HEK293 (cell line): Measurements from ENCODE around the gene DLGAP3.
A peak's percentile ranks its signal among the peaks of the same experiment; 100 is the strongest.

Experiments
- CTCF ChIA-PET: fragments of 350-600 bp; formaldehyde crosslinking; extraction: SDS; loops from one replicate; lab custom pipeline; 2021; ENCODE audit warnings: antibody characterized with exemption; lab: Yijun Ruan, JAX
- POLR2A ChIA-PET: fragments of 300-600 bp; formaldehyde crosslinking; extraction: SDS; loops from one replicate; lab custom pipeline; 2020; ENCODE audit warnings: antibody characterized with exemption, inconsistent platforms; lab: Yijun Ruan, JAX
- H3K27ac ChIP-seq: fragments of 200-500 bp; sonication (Bioruptor generic); 2 replicates; pipeline ENCODE4 v1.5.1; 2014; ENCODE audit warnings: low read depth, low read length, control low read depth, inconsistent platforms; ENCODE audit errors: extremely low read depth
- H3K36me3 ChIP-seq, 2 experiments: fragments of 200-500 bp in 1 of 2; sonication (Bioruptor generic) in 1 of 2; 1 replicate in 1 of 2; 2 replicates in 1 of 2; pipeline ENCODE4 v1.5.1; 2014 to 2017; ENCODE audit warnings: inconsistent platforms in 2 of 2, low read length in 2 of 2; ENCODE audit not compliant: control insufficient read depth in 2 of 2, insufficient read depth in 1 of 2
- H3K4me1 ChIP-seq: fragments of 200-500 bp; sonication (Bioruptor generic); 2 replicates; pipeline ENCODE4 v1.5.1; 2014; ENCODE audit warnings: mild to moderate bottlenecking, low read length, inconsistent platforms; ENCODE audit not compliant: control insufficient read depth, insufficient read depth
- H3K4me3 ChIP-seq: 2 replicates; pipeline ENCODE4 v1.5.1; 2011; ENCODE audit warnings: low read depth, mild to moderate bottlenecking, control low read depth, low read length, moderate library complexity
- H3K9me3 ChIP-seq: fragments of 200-500 bp; sonication (Bioruptor generic); 2 replicates; pipeline ENCODE4 v1.5.1; 2014; ENCODE audit warnings: low read depth, low read length, inconsistent platforms; ENCODE audit not compliant: control insufficient read depth, insufficient read depth
- EGR2 ChIP-seq: fragments of 450-650 bp; formaldehyde crosslinking; IDR thresholded peaks from 2 replicates; pipeline ENCODE4 v1.5.1; 2016; ENCODE audit warnings: low read depth, missing biosample characterization, missing genetic modification characterization
- HOXD13 ChIP-seq: sonication (generic); formaldehyde crosslinking; IDR thresholded peaks from 2 replicates; pipeline ENCODE4 v1.8.0; 2022; ENCODE audit warnings: missing genetic modification reagents, borderline replicate concordance
- KLF8 ChIP-seq: fragments of 450-650 bp; formaldehyde crosslinking; IDR thresholded peaks from 2 replicates; pipeline ENCODE4 v1.5.1; 2016; ENCODE audit warnings: missing biosample characterization, missing genetic modification characterization
- MEIS1 ChIP-seq: sonication (generic); formaldehyde crosslinking; IDR thresholded peaks from 2 replicates; pipeline ENCODE4 v1.8.1; 2022; ENCODE audit warnings: missing genetic modification reagents, mild to moderate bottlenecking, borderline replicate concordance
- SP3 ChIP-seq: fragments of 450-650 bp; formaldehyde crosslinking; IDR thresholded peaks from 2 replicates; pipeline ENCODE4 v1.5.1; 2016; ENCODE audit warnings: missing biosample characterization, missing genetic modification characterization
- ZFP69B ChIP-seq: fragments of 450-650 bp; formaldehyde crosslinking; IDR thresholded peaks from 2 replicates; pipeline ENCODE4 v1.5.1; 2016; ENCODE audit warnings: missing biosample characterization, missing genetic modification characterization
- ZNF140 ChIP-seq: fragments of 450-650 bp; formaldehyde crosslinking; IDR thresholded peaks from 2 replicates; pipeline ENCODE4 v1.5.1; 2016; ENCODE audit warnings: missing biosample characterization, missing genetic modification characterization
- ZNF175 ChIP-seq: fragments of 450-650 bp; formaldehyde crosslinking; IDR thresholded peaks from 2 replicates; pipeline ENCODE4 v1.5.1; 2016; ENCODE audit warnings: missing biosample characterization, missing genetic modification characterization
- ZNF214 ChIP-seq: fragments of 450-650 bp; formaldehyde crosslinking; IDR thresholded peaks from 2 replicates; pipeline ENCODE4 v1.5.1; 2017; ENCODE audit warnings: missing biosample characterization, mild to moderate bottlenecking, missing genetic modification characterization, borderline replicate concordance
- ZNF221 ChIP-seq: fragments of 450-650 bp; formaldehyde crosslinking; IDR thresholded peaks from 2 replicates; pipeline ENCODE4 v1.5.1; 2017; ENCODE audit warnings: missing biosample characterization, missing genetic modification characterization, borderline replicate concordance
- ZNF302 ChIP-seq: fragments of 450-650 bp; formaldehyde crosslinking; IDR thresholded peaks from 2 replicates; pipeline ENCODE4 v1.5.1; 2016; ENCODE audit warnings: missing biosample characterization, missing genetic modification characterization, low read depth
- ZNF335 ChIP-seq: fragments of 450-650 bp; formaldehyde crosslinking; conservative IDR thresholded peaks from 2 replicates; pipeline ENCODE4 v1.5.1; 2016; ENCODE audit warnings: missing biosample characterization, missing genetic modification characterization
- ZNF560 ChIP-seq: fragments of 450-650 bp; formaldehyde crosslinking; IDR thresholded peaks from 2 replicates; pipeline ENCODE4 v1.5.1; 2017; ENCODE audit warnings: missing biosample characterization, missing genetic modification characterization, borderline replicate concordance
- ZNF670 ChIP-seq: fragments of 450-650 bp; formaldehyde crosslinking; IDR thresholded peaks from 2 replicates; pipeline ENCODE4 v1.5.1; 2016; ENCODE audit warnings: missing biosample characterization, missing genetic modification characterization, low read depth
- ZNF768 ChIP-seq: fragments of 450-650 bp; formaldehyde crosslinking; IDR thresholded peaks from 2 replicates; pipeline ENCODE4 v1.5.1; 2018; ENCODE audit warnings: missing biosample characterization, mild to moderate bottlenecking, missing genetic modification characterization
- TF ChIP-seq, protein P1 (sequence below): fragments of 450-650 bp; formaldehyde crosslinking; IDR thresholded peaks from 2 replicates; pipeline ENCODE4 v1.5.0; 2017; ENCODE audit warnings: missing biosample characterization, missing genetic modification characterization, borderline replicate concordance
- TF ChIP-seq, protein P2 (sequence below): fragments of 450-650 bp; formaldehyde crosslinking; IDR thresholded peaks from 2 replicates; pipeline ENCODE4 v1.5.1; 2016; ENCODE audit warnings: missing biosample characterization, missing genetic modification characterization
- TF ChIP-seq, protein P3 (sequence below): fragments of 450-650 bp; formaldehyde crosslinking; IDR thresholded peaks from 2 replicates; pipeline ENCODE4 v1.5.1; 2016; ENCODE audit warnings: missing biosample characterization, missing genetic modification characterization
- TF ChIP-seq, protein P4 (sequence below): fragments of 450-650 bp; formaldehyde crosslinking; IDR thresholded peaks from 2 replicates; pipeline ENCODE4 v1.5.1; 2017; ENCODE audit warnings: missing biosample characterization, missing genetic modification characterization
- TF ChIP-seq, protein P5 (sequence below): fragments of 450-650 bp; formaldehyde crosslinking; IDR thresholded peaks from 2 replicates; pipeline ENCODE4 v1.5.1; 2016; ENCODE audit warnings: missing biosample characterization, missing genetic modification characterization
- TF ChIP-seq, protein P6 (sequence below): fragments of 450-650 bp; formaldehyde crosslinking; IDR thresholded peaks from 2 replicates; pipeline ENCODE4 v1.5.1; 2017; ENCODE audit warnings: missing biosample characterization, missing genetic modification characterization
- TF ChIP-seq, protein P7 (sequence below): fragments of 450-650 bp; formaldehyde crosslinking; IDR thresholded peaks from 2 replicates; pipeline ENCODE4 v1.5.1; 2017; ENCODE audit warnings: missing biosample characterization, missing genetic modification characterization

Gene DLGAP3

DNA sequence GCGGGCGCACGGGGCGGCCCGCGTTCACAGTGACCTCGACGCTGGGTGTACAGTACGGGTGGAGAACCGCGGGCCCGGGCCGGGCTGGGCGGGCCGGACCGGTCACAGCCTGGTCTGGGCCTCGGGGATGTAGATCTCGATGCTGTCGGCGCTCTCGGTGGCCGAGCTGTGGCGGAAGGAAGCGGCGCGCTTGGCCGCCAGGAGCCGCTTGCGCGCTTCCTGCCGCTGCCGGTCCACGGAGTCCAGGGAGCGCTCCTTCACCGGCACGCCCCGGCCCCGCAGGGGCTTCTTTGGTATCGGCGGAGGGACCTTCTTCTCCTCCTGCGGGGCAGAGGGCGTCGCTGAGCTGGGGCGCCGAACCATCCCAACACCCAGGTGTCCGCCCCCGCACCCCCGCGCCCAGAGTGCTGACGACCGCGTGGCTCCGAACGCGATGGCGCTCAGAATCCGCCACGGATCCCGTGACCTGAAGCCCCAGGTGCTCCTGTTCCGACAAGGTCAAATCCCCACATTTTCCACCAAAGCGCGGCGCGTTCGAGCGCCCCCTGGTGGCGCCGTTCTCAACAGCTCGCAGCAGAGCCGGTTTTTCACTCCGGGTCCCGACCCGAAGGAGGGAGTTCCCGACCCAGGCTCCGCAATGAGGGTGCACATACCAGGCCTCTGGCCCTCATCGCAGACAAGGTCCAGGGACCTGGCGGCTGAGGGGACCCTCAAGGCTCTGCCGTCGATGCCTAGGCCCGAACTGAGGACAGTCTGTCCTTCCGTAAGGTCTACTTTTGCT lies 63.3 kb downstream of the DLGAP3 start (continued):
- TF ChIP-seq, protein P1, sequence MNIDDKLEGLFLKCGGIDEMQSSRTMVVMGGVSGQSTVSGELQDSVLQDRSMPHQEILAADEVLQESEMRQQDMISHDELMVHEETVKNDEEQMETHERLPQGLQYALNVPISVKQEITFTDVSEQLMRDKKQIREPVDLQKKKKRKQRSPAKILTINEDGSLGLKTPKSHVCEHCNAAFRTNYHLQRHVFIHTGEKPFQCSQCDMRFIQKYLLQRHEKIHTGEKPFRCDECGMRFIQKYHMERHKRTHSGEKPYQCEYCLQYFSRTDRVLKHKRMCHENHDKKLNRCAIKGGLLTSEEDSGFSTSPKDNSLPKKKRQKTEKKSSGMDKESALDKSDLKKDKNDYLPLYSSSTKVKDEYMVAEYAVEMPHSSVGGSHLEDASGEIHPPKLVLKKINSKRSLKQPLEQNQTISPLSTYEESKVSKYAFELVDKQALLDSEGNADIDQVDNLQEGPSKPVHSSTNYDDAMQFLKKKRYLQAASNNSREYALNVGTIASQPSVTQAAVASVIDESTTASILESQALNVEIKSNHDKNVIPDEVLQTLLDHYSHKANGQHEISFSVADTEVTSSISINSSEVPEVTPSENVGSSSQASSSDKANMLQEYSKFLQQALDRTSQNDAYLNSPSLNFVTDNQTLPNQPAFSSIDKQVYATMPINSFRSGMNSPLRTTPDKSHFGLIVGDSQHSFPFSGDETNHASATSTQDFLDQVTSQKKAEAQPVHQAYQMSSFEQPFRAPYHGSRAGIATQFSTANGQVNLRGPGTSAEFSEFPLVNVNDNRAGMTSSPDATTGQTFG (tag by site-specific recombination): no peak
- TF ChIP-seq HOXD13 (CRISPR knock-in tag) (no peak), ZNF302 (tag by site-specific recombination) (no peak)
- TF ChIP-seq, protein P2, sequence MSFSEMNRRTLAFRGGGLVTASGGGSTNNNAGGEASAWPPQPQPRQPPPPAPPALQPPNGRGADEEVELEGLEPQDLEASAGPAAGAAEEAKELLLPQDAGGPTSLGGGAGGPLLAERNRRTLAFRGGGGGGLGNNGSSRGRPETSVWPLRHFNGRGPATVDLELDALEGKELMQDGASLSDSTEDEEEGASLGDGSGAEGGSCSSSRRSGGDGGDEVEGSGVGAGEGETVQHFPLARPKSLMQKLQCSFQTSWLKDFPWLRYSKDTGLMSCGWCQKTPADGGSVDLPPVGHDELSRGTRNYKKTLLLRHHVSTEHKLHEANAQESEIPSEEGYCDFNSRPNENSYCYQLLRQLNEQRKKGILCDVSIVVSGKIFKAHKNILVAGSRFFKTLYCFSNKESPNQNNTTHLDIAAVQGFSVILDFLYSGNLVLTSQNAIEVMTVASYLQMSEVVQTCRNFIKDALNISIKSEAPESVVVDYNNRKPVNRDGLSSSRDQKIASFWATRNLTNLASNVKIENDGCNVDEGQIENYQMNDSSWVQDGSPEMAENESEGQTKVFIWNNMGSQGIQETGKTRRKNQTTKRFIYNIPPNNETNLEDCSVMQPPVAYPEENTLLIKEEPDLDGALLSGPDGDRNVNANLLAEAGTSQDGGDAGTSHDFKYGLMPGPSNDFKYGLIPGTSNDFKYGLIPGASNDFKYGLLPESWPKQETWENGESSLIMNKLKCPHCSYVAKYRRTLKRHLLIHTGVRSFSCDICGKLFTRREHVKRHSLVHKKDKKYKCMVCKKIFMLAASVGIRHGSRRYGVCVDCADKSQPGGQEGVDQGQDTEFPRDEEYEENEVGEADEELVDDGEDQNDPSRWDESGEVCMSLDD: peak; percentile 71; the same call in 1 of the 2 replicates

DNA sequence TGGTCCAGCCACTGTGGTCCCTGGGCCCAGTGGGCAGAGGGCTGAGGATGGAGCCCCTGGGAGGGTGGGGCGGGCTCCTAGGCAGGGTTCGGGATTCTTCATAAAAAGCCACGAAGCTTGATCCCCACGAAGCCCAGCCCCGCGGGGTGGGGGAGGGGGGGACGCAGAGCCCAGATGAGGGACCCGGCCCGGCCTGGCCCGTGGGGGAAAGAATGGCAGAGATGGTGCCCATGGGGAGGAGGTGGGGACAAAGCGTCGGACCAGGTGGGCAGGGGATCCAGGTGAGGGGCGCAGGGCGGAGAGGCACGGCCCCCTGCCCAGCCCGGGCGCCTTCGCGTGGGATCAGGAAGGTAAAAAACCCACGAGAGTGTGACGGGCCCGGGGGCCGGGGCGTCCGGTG lies 63.9 kb downstream of the DLGAP3 start:
- no peak overlapping the region for H3K4me3 ChIP-seq
- POLR2A ChIA-PET: interaction anchor here (1.4 kb wide), 1 partner anchor 9 kb away, joined by 3 read pairs; no protein-coding TSS in a partner anchor
- no peaks in the 10 kb centered on the region for H3K9me3 ChIP-seq
- CTCF ChIA-PET: interaction anchor here (0.6 to 7.6 kb wide), 9 partner anchors 11 to 175 kb away, joined by 3 to 66 read pairs (median 5); no protein-coding TSS in a partner anchor
- no peak overlapping the region for H3K27ac ChIP-seq
- H3K36me3 ChIP-seq: no peaks in the 10 kb centered on the region
- H3K4me1 ChIP-seq: no peaks in the 10 kb centered on the region
- TF ChIP-seq ZNF335 (tag by site-specific recombination): no peak
- TF ChIP-seq, protein P3, sequence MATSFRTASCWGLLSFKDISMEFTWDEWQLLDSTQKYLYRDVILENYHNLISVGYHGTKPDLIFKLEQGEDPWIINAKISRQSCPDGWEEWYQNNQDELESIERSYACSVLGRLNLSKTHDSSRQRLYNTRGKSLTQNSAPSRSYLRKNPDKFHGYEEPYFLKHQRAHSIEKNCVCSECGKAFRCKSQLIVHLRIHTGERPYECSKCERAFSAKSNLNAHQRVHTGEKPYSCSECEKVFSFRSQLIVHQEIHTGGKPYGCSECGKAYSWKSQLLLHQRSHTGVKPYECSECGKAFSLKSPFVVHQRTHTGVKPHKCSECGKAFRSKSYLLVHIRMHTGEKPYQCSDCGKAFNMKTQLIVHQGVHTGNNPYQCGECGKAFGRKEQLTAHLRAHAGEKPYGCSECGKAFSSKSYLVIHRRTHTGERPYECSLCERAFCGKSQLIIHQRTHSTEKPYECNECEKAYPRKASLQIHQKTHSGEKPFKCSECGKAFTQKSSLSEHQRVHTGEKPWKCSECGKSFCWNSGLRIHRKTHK (tag by site-specific recombination): no peak
- TF ChIP-seq ZNF560 (tag by site-specific recombination): no peak
- TF ChIP-seq, protein P4, sequence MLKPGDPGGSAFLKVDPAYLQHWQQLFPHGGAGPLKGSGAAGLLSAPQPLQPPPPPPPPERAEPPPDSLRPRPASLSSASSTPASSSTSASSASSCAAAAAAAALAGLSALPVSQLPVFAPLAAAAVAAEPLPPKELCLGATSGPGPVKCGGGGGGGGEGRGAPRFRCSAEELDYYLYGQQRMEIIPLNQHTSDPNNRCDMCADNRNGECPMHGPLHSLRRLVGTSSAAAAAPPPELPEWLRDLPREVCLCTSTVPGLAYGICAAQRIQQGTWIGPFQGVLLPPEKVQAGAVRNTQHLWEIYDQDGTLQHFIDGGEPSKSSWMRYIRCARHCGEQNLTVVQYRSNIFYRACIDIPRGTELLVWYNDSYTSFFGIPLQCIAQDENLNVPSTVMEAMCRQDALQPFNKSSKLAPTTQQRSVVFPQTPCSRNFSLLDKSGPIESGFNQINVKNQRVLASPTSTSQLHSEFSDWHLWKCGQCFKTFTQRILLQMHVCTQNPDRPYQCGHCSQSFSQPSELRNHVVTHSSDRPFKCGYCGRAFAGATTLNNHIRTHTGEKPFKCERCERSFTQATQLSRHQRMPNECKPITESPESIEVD (tag by site-specific recombination): no peak
- no peak for TF ChIP-seq ZNF214 (tag by site-specific recombination)
- TF ChIP-seq, protein P5, sequence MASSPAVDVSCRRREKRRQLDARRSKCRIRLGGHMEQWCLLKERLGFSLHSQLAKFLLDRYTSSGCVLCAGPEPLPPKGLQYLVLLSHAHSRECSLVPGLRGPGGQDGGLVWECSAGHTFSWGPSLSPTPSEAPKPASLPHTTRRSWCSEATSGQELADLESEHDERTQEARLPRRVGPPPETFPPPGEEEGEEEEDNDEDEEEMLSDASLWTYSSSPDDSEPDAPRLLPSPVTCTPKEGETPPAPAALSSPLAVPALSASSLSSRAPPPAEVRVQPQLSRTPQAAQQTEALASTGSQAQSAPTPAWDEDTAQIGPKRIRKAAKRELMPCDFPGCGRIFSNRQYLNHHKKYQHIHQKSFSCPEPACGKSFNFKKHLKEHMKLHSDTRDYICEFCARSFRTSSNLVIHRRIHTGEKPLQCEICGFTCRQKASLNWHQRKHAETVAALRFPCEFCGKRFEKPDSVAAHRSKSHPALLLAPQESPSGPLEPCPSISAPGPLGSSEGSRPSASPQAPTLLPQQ (tag by site-specific recombination): no peak
- TF ChIP-seq ZNF140 (tag by site-specific recombination): no peak
- TF ChIP-seq, protein P6, sequence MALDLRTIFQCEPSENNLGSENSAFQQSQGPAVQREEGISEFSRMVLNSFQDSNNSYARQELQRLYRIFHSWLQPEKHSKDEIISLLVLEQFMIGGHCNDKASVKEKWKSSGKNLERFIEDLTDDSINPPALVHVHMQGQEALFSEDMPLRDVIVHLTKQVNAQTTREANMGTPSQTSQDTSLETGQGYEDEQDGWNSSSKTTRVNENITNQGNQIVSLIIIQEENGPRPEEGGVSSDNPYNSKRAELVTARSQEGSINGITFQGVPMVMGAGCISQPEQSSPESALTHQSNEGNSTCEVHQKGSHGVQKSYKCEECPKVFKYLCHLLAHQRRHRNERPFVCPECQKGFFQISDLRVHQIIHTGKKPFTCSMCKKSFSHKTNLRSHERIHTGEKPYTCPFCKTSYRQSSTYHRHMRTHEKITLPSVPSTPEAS (tag by site-specific recombination): no peak
- TF ChIP-seq EGR2 (tag by site-specific recombination): no peak
- TF ChIP-seq ZFP69B: no peak
- TF ChIP-seq, protein P7, sequence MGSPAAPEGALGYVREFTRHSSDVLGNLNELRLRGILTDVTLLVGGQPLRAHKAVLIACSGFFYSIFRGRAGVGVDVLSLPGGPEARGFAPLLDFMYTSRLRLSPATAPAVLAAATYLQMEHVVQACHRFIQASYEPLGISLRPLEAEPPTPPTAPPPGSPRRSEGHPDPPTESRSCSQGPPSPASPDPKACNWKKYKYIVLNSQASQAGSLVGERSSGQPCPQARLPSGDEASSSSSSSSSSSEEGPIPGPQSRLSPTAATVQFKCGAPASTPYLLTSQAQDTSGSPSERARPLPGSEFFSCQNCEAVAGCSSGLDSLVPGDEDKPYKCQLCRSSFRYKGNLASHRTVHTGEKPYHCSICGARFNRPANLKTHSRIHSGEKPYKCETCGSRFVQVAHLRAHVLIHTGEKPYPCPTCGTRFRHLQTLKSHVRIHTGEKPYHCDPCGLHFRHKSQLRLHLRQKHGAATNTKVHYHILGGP (tag by site-specific recombination): no peak
- no peak for TF ChIP-seq ZNF768 (tag by site-specific recombination)
- TF ChIP-seq ZNF221: no peak
- TF ChIP-seq KLF8 (tag by site-specific recombination): no peak
- TF ChIP-seq SP3: no peak
- TF ChIP-seq ZNF670 (tag by site-specific recombination): no peak
- no peak for TF ChIP-seq ZNF175 (tag by site-specific recombination)
- no peak for TF ChIP-seq MEIS1
